A549 (cell line): ENCODE measurements around the gene SCAMP3. TPM values are rescaled to one million over a fixed set of nuclear protein-coding genes. Genes with fewer than 3 reads are reported as not detected.

Experiments
- ATAC-seq, 2 experiments: fragments of 200-7000 bp in 1 of 2; fragments of >200 bp in 1 of 2; cut with Nextera tagmentation in 1 of 2; cut with Tn5 transposase in 1 of 2; 3 replicates each; pipeline versions ENCODE4 v1.8.0 to v1.9.1; 2018 to 2020; ENCODE audit warnings: mild to moderate bottlenecking in 1 of 2, moderate library complexity in 1 of 2
- CTCF ChIA-PET: fragments of 300-600 bp; sonication (Branson Sonifier 250); formaldehyde crosslinking; extraction: SDS; loops from one replicate; lab custom pipeline; 2021; ENCODE audit warnings: antibody characterized with exemption, inconsistent platforms; lab: Yijun Ruan, JAX
- POLR2A ChIA-PET: fragments of 350-600 bp; formaldehyde crosslinking; extraction: SDS; loops from one replicate; lab custom pipeline; 2021; ENCODE audit warnings: antibody characterized with exemption, inconsistent platforms; lab: Yijun Ruan, JAX
- DNase-seq, 2 experiments: peaks; one replicate each; pipeline versions ENCODE4 v3.0.0 to v3.0.0-alpha.2; 2011 to 2016; ENCODE audit warnings: low read depth in 1 of 2, low spot score in 1 of 2
- FAIRE-seq: peaks from 2 replicates; lab custom pipeline; 2011; peaks lifted over from hg19 to GRCh38; lab: Jason Lieb, UNC
- H3K27ac ChIP-seq, 2 experiments: fragments of >200 bp; sonication (Bioruptor Twin); formaldehyde crosslinking; 3 replicates each; pipeline ENCODE4 v1.5.1; 2016 to 2017
- H3K4me1 ChIP-seq: fragments of >200 bp; sonication (Bioruptor Twin); formaldehyde crosslinking; 3 replicates; pipeline ENCODE4 v1.6.1; 2016
- H3K4me2 ChIP-seq: fragments of >200 bp; sonication (Bioruptor Twin); formaldehyde crosslinking; 3 replicates; pipeline ENCODE4 v1.6.1; 2016
- H3K4me3 ChIP-seq: fragments of >200 bp; sonication (Bioruptor Twin); formaldehyde crosslinking; 3 replicates; pipeline ENCODE4 v1.5.1; 2016
- H3K9me3 ChIP-seq: fragments of >200 bp; sonication (Bioruptor Twin); formaldehyde crosslinking; 3 replicates; pipeline ENCODE4 v1.6.1; 2016
- CBX2 ChIP-seq: fragments of 200-600 bp; sonication (generic); IDR thresholded peaks from 2 replicates; pipeline ENCODE4 v1.6.1; 2016; ENCODE audit warnings: low read depth, mild to moderate bottlenecking, borderline replicate concordance
- CBX8 ChIP-seq: fragments of 200-600 bp; sonication (generic); IDR thresholded peaks from 2 replicates; pipeline ENCODE4 v1.6.1; 2016
- CHD4 ChIP-seq: fragments of 200-600 bp; sonication (generic); IDR thresholded peaks from 2 replicates; pipeline ENCODE4 v1.6.1; 2016; ENCODE audit warnings: antibody characterized with exemption, mild to moderate bottlenecking, borderline replicate concordance
- ELK1 ChIP-seq: fragments of 150-350 bp; IDR thresholded peaks from 2 replicates; pipeline ENCODE4 v1.6.1; 2014; ENCODE audit warnings: low read depth, mild to moderate bottlenecking, low read length
- FOXS1 ChIP-seq: fragments of 250-450 bp; sonication (Bioruptor Pico); IDR thresholded peaks from 2 replicates; pipeline ENCODE4 v1.5.0; 2020; ENCODE audit warnings: mild to moderate bottlenecking, moderate library complexity
- HEYL ChIP-seq: fragments of 250-450 bp; sonication (Bioruptor Pico); IDR thresholded peaks from 2 replicates; pipeline ENCODE4 v1.8.0; 2021; ENCODE audit warnings: mild to moderate bottlenecking, moderate library complexity
- KDM1A ChIP-seq: fragments of 200-600 bp; sonication (generic); IDR thresholded peaks from 2 replicates; pipeline ENCODE4 v1.6.1; 2016; ENCODE audit warnings: low read depth, mild to moderate bottlenecking
- MAX ChIP-seq: IDR thresholded peaks from 2 replicates; pipeline ENCODE4 v1.6.1; 2012
- MAZ ChIP-seq: fragments of 150-350 bp; IDR thresholded peaks from 2 replicates; pipeline ENCODE4 v1.6.1; 2014; ENCODE audit warnings: antibody characterized with exemption, low read depth, low read length, borderline replicate concordance
- NPAS2 ChIP-seq: fragments of 250-450 bp; sonication (Bioruptor Pico); IDR thresholded peaks from 2 replicates; pipeline ENCODE4 v1.8.0; 2022; ENCODE audit warnings: mild to moderate bottlenecking, moderate library complexity, borderline replicate concordance
- PHF8 ChIP-seq: fragments of 200-600 bp; sonication (generic); IDR thresholded peaks from 2 replicates; pipeline ENCODE4 v1.6.1; 2016; ENCODE audit warnings: low read depth, mild to moderate bottlenecking, antibody characterized with exemption, moderate library complexity, borderline replicate concordance
- RAD21 ChIP-seq, 2 experiments: fragments of >200 bp in 1 of 2; sonication (Bioruptor Twin) in 1 of 2; formaldehyde crosslinking in 1 of 2; IDR thresholded peaks in 1 of 2; conservative IDR thresholded peaks in 1 of 2; 2 replicates in 1 of 2; 3 replicates in 1 of 2; pipeline ENCODE4 v1.6.1; 2012 to 2018; ENCODE audit warnings: inconsistent platforms in 1 of 2
- USF2 ChIP-seq: fragments of 450-650 bp; IDR thresholded peaks from 2 replicates; pipeline ENCODE4 v1.6.1; 2014; ENCODE audit warnings: antibody characterized with exemption
- ZFP36 ChIP-seq: fragments of 450-650 bp; IDR thresholded peaks from 2 replicates; pipeline ENCODE4 v1.6.1; 2014; ENCODE audit warnings: borderline replicate concordance; ENCODE audit not compliant: partially characterized antibody
- WGBS: methylation state at CpG from one replicate; pipeline ENCODE4 v1.1.6; 2017; ENCODE audit errors: missing lambda C conversion rate; 5-methylcytosine and 5-hydroxymethylcytosine counted together
- polyA plus RNA-seq, 4 experiments: library from polyadenylated mRNA; depleted of rRNA in 3 of 4; stranded (reverse); fragments of >200 nt; fragmentation: RNase III in 1 of 4; extraction: RNeasy Plus Mini Kit Qiagen cat#74134 plus additional on column Dnase treatment in 1 of 4; gene quantifications; 2 replicates in 3 of 4; 3 replicates in 1 of 4; pipeline ENCODE4 v1.2.3, GENCODE V29; 2011 to 2017
- TF ChIP-seq, protein P1 (sequence below): fragments of 250-450 bp; sonication (Bioruptor Pico); IDR thresholded peaks from 2 replicates; pipeline ENCODE4 v1.5.0; 2020; ENCODE audit warnings: low read depth, mild to moderate bottlenecking, moderate library complexity
- TF ChIP-seq, protein P2 (sequence below): fragments of >200 bp; sonication (Bioruptor Twin); formaldehyde crosslinking; IDR thresholded peaks from 3 replicates; pipeline ENCODE4 v1.5.1; 2016
- TF ChIP-seq, protein P3 (sequence below): fragments of 200-600 bp; sonication (generic); IDR thresholded peaks from 2 replicates; pipeline ENCODE4 v1.6.1; 2016; ENCODE audit warnings: antibody characterized with exemption, mild to moderate bottlenecking, moderate library complexity

Gene SCAMP3
- polyA plus RNA-seq, 2 of the 4 experiments (the other 2 are of a cell fraction) = 75.9 to 135 TPM

DNA sequence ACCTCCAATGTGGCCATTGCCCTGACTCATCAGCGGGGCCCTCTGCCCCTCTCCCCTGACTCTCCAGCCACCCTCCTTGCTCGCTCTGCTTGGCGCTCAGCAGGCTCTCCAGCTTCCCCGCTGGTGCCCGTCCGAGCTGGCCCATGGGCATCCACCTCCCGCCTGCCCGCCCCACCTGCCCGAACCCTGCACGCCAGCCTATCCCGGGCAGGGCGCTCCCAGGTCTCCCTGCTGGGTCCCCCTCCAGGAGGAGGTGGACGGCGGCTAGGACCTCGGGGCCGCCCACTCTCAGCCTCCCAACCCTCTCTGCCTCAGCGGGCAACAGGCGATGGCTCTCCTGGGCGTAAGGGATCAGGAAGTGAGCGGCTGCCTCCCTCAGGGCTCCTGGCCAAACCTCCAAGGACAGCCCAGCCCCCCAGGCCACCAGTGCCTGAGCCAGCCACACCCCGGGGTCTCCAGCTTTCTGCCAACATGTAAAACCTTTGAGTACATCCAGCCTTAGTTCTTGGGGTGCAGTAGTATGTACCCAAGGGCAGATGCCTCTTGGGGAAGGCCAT lies 25.9 kb upstream of the SCAMP3 start:
- Histone ChIP-seq H3K4me2 (no peak overlapping the region), H3K9me3 (no peaks in the 10 kb centered on the region), H3K4me1 (no peaks in the 10 kb centered on the region), H3K4me3 (no peak overlapping the region), H3K27ac (no peak overlapping the region)
- DNase-seq (no peak), FAIRE-seq (no peak), ATAC-seq (no peak)
- POLR2A ChIA-PET = no interaction called here
- 97% methylated on average over 19 of the region's 21 CpGs for WGBS
- CTCF ChIA-PET = interaction anchor here (0.6 to 3.3 kb wide), 2 partner anchors 15 to 36 kb away, joined by 3 to 11 read pairs; partner anchors contain the start of gene CLK2
- TF ChIP-seq, protein P1, sequence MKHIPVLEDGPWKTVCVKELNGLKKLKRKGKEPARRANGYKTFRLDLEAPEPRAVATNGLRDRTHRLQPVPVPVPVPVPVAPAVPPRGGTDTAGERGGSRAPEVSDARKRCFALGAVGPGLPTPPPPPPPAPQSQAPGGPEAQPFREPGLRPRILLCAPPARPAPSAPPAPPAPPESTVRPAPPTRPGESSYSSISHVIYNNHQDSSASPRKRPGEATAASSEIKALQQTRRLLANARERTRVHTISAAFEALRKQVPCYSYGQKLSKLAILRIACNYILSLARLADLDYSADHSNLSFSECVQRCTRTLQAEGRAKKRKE (CRISPR knock-in tag) = no peak
- no peak for TF ChIP-seq ELK1
- TF ChIP-seq, protein P2, sequence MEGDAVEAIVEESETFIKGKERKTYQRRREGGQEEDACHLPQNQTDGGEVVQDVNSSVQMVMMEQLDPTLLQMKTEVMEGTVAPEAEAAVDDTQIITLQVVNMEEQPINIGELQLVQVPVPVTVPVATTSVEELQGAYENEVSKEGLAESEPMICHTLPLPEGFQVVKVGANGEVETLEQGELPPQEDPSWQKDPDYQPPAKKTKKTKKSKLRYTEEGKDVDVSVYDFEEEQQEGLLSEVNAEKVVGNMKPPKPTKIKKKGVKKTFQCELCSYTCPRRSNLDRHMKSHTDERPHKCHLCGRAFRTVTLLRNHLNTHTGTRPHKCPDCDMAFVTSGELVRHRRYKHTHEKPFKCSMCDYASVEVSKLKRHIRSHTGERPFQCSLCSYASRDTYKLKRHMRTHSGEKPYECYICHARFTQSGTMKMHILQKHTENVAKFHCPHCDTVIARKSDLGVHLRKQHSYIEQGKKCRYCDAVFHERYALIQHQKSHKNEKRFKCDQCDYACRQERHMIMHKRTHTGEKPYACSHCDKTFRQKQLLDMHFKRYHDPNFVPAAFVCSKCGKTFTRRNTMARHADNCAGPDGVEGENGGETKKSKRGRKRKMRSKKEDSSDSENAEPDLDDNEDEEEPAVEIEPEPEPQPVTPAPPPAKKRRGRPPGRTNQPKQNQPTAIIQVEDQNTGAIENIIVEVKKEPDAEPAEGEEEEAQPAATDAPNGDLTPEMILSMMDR = no peak
- no peak for TF ChIP-seq RAD21 (conservative IDR thresholded peaks at IDR 0.05 in 1 of 2, IDR thresholded peaks at IDR 0.05 in 1 of 2)
- no peak for TF ChIP-seq USF2
- no peak for TF ChIP-seq FOXS1 (CRISPR knock-in tag)
- TF ChIP-seq PHF8 = no peak
- no peak for TF ChIP-seq ZFP36
- TF ChIP-seq CBX2 = no peak
- TF ChIP-seq CBX8 = no peak
- TF ChIP-seq MAX = no peak
- no peak for TF ChIP-seq KDM1A
- TF ChIP-seq, protein P3, sequence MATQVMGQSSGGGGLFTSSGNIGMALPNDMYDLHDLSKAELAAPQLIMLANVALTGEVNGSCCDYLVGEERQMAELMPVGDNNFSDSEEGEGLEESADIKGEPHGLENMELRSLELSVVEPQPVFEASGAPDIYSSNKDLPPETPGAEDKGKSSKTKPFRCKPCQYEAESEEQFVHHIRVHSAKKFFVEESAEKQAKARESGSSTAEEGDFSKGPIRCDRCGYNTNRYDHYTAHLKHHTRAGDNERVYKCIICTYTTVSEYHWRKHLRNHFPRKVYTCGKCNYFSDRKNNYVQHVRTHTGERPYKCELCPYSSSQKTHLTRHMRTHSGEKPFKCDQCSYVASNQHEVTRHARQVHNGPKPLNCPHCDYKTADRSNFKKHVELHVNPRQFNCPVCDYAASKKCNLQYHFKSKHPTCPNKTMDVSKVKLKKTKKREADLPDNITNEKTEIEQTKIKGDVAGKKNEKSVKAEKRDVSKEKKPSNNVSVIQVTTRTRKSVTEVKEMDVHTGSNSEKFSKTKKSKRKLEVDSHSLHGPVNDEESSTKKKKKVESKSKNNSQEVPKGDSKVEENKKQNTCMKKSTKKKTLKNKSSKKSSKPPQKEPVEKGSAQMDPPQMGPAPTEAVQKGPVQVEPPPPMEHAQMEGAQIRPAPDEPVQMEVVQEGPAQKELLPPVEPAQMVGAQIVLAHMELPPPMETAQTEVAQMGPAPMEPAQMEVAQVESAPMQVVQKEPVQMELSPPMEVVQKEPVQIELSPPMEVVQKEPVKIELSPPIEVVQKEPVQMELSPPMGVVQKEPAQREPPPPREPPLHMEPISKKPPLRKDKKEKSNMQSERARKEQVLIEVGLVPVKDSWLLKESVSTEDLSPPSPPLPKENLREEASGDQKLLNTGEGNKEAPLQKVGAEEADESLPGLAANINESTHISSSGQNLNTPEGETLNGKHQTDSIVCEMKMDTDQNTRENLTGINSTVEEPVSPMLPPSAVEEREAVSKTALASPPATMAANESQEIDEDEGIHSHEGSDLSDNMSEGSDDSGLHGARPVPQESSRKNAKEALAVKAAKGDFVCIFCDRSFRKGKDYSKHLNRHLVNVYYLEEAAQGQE = no peak
- no peak for TF ChIP-seq CHD4
- no peak for TF ChIP-seq NPAS2 (CRISPR knock-in tag)
- TF ChIP-seq MAZ = no peak
- TF ChIP-seq HEYL = no peak
